IPS DF 19.7 (cell line): ENCODE measurements around the gene ATP9A.
"Not testable (repeated sequence)": the region's sequence is repeated elsewhere in the genome, so short reads cannot be mapped to it uniquely, and the experiment has no call there.

Experiments used
- DNase-seq: peaks from one replicate; pipeline ENCODE4 v3.0.0-alpha.2; 2013; ENCODE audit warnings: low read depth, low spot score

ATP9A gene

DNA sequence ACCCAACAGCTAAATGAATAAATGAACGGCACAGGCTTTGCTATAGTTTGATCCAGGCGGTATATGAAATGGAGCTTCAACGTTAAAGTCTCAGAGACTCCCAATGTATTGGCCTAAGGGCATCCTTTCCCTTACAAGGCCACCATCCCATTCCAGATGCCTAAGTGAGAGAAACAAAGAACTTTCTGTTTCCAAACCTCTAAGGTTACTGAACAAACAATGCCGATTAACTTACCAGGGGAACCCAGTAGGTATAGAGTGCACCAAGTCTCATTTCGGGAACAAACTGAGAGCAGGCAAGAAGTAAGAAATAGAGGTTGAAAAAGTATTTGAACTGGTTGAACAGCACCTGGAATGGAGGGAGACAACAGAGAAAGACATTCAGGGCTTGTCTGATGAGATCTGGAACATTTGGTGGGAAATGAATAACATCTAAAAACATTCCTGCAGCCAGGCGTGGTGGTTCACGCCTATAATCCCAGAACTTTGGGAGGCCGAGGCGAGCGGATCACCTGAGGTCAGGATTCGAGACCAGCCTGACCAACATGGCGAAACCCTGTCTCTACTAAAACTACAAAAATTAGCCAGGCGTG lies 42.5 kb downstream of the ATP9A start:
- DNase-seq: no peak

DNA sequence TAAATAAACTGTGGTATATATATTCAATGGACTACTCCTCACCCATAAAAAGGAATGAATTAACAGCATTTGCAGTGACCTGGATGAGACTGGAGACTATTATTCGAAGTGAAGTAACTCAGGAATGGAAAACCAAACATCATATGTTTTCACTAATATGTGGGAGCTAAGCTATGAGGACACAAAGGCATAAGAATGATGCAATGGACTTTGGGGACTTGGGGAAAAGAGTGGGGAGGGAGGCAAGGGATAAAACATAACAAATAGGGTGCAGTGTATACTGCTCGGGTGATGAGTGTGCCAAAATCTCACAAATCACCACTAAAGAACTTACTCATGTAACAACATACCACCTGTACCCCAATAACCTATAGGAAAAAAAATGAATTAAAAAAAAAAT lies 45.2 kb downstream of the ATP9A start:
- not testable (repeated sequence) for DNase-seq

DNA sequence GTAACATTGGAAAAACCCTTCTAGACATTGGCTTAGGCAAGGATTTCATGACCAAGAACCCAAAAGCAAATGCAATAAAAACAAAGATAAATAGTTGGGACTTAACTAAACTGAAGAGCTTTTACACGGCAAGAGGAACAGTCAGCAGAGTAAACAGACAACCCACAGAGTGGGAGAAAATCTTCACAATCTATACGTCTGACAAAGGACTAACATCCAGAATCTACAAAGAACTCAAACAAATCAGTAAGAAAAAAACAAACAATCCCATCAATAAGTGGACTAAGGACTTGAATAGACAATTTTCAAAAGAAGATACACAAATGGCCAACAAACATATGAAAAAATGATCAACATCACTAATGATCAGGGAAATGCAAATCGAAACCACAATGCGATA lies 45.9 kb downstream of the ATP9A start:
- not testable (repeated sequence) for DNase-seq

DNA sequence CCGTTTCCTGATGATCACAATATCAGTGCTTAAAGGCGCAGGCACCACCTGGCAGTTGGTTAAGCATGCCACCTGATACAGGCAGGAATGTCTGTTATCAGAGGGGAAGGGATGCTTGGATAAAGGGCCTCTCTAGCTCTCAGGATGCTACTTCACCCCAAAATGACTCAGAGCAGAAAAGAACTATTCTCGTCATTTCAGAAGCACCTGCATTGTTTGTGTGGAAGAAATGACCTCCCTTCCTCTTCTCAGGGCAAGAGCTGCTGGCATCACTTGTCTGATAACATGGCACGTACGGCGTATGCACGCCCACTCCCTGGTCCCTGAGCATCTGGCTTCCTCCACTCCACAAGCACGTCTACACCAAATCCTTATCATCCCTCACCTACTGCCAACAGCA lies 47.3 kb downstream of the ATP9A start:
- DNase-seq: no peak

DNA sequence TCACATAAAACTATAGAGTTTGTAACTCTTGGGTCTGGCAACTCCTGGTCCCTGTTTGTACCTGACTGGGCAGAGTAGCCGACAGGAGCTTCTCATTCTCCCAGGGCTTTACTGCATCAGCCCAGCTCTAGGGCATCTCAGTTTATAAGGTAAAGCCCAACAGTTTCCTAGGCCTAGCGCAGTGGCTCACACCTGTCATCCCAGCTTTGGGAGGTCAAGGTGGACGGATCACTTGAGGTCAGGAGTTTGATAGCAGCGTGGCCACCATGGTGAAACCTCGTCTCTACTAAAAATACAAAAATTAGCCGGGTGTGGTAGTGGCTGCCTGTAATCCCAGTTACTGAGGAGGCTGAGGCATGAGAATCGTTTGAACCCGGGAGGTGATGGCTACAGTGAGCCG lies 47.8 kb downstream of the ATP9A start:
- DNase-seq: no peak

DNA sequence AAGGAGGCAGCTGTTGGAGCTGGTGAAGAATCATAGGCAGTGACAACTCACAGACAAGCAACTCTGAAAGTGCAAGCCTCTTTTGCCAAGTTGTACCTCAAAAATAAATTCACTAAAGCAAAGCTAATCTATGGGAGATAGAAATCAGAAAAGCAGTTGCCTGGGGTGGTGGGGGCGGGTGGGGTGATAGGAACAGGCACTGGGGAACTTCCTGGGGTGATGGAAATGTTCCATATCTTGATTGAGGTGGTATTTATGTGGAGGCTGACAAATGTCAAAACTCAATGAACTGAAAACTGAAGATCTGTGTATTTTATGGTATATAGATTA lies 52.4 kb downstream of the ATP9A start:
- no peak for DNase-seq

DNA sequence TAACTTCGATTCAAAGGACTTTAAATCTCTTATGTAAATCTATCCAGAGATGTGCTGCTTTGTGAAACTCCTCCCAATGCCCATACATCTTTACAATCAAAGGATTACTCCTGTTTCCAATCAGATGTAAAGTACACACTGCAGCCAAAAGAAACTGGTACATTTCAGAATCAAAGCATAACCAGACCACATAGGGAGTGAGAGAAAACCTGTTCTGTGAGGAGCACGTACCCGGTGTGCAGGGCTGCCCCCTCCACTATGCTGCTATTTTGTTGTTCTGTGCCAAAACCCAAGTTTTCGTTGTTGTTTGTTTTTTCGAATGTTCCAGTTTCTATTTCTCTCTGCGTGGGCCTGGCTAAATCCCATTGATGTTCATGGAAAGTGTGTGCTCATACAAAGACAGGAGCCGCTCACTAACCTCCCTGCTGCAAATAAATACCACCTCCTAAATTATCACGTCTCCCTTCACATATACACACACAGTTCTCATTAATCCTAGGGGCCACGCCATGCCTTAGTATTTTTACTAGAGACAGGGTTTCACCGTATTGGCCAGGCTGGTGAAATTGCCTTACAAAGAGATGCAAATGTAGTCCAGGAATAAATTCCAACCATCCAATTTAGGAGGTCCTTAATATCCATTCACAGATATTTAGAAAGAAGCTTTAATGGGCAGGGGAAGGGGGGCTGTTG lies 52.9 kb downstream of the ATP9A start:
- no peak for DNase-seq

DNA sequence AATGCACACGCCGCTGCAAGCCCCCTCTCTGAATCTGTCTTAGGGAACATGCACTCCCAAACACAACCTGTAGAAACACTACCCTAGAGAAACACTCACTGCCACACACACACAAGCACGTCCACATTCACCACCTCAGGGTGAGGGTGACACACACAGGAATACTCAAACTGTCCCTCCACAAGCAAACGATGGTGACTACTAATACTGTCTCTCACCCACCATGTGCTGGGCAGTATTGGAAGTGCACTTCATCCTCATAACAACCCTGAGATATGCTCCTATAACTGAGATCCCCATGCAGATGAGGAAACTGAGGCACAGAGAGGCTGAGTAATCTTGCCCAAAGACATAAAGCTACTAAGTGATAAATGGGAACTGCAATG lies 55.0 kb downstream of the ATP9A start:
- DNase-seq: no peak

DNA sequence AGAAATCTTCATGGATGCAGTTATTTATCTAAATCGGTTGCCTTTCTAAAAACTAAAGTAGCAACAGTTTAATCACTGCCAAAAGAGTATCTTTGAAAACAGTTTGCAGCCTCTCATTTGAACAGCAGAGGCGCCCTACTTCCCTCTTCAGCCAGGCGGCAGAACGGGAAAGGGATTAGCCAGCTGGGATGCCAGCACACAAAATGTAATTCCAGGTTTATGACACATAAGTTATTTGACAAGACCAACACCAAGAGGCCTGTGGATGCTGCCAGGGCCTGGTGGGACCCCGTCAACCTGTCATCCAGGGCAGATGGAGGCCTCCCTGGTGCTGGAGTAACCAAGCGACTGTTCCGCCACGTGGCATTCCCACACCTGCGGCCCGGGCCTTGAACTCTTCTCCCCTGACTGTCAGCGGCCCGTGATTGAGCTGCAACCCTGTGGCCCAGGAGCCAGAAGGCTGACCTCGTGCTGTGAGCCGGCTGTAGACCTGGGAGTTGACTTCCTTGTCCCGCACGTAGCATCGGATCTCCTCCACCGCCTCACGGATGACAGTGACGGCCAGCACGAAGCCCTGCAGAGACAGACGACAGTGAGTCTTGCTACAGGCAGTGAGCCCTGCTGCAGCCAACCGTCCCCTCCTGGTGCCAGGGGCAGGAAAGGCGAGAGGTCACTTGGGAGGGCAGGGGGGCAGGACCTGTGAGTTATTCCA lies 55.5 kb downstream of the ATP9A start:
- DNase-seq: no peak

DNA sequence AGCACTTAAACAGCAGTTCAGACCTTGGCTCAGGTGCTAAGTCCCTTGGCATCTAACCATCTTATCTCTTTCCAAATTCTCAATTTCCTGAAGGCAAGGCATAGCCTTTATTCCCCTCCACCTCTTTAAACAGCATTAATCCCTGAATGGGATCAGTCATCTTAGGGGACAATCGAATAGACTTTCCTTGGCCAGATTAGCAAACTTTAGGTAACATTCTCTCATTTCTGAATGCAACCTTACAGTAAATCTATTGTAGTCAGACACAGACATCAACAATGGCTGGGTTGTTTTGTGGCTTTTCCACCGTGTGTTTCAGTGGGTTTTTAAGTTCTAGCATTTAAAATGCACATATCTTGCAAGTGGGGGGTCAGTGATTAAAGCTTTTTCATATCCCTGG lies 56.8 kb downstream of the ATP9A start:
- no peak for DNase-seq

DNA sequence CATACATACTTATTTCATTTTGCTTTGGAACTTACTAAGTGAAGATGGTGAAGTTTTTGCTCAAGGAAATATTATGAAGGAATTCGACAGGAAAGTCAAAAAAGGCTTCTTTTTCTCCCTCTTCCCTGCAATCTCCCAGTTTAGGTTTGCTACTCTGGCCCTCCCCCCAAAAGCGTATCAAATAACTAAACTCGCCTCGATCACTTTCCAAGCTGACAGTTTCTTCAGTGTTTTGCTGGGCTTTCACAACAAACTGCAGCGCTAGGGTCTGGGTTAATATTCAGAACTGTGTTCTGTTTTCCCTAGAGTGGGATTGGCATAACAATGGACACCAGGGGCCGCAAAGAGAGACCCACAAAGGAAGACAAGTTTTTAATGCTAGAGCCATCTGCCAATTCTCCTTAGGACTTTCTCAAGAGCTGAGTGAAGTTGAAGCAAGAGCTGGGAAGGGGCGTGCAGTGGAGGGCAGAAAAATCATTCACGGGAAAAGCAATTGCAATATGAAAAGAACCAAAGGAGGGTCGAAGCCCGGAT lies 57.8 kb downstream of the ATP9A start:
- DNase-seq: no peak

DNA sequence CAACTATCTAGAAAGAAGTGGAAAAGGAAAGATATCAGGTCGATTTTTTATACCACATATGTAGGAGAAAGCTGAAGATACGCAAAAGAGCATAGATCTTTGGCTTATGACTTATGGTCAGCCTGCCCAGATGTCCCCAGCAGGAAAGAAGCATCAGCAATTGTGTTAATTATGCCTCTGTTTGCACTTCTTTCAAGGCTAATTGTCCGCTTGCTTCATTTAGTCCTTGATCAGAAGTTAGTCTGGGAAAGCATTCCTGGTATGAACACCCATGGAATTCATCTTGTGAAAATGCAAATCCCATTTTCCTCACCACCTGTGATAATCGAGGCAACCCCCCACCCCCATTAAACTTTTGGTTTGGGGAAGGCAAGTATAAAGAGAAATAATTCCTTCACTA lies 62.8 kb downstream of the ATP9A start:
- DNase-seq: no peak

DNA sequence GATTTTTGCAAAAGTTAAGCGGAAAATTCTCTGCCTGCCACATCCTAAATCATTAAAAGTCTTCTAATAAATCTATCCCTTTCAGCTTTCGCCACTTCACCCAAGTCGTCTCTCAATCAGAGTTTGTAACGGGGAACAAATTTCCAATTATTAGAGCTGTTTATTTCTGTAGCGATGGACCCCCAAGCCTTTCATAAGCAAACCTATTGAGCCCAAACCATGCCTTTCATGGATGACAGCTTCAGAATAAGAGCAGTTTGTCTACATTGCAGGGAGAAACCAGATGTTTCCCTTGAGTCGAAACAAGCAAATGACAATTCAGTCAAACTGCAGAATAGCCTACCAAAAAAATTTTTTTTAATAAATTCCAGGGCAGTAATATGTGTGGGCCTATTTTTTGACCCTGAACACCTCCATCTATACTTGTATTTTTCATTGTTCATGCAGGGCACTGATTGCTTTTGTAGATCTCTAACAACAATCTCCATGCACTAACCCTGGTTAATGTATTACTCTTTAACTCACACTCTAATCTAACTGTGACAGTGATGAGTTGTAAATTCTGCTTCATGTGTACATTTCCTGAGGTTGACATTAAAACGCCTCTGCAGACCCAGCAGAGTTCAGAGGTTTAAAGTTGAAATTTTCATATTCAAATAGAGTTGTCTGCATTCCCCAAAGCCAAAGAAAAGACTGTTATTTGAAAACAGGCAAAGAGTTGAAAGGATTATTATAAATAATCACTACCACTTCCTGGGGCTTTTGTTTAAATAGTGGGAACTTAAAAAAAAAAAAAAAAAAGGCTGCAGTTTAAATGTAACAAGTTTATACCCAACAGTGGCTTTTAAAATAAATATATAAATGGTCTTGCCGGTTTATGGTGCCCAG lies 64.5 kb downstream of the ATP9A start:
- DNase-seq: no peak

DNA sequence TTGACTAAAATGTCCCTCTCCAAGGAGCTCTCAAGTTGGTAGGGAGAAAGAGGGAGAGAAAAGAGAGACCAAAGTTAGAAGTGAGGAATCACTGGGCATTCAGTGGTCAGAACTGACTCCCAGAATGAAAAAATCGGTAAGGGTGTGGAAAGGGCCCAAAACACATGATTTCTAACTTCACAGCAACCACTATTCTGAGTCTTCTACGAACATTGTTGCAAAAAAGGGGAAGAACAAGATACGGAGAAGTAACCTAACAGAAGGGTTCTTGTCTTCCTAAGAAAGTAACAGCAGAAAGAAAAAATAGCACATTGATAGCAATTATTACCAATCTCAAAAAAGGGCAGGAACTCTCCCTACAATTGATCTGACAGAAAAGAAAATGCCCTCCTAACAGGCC lies 65.6 kb downstream of the ATP9A start:
- no peak for DNase-seq

DNA sequence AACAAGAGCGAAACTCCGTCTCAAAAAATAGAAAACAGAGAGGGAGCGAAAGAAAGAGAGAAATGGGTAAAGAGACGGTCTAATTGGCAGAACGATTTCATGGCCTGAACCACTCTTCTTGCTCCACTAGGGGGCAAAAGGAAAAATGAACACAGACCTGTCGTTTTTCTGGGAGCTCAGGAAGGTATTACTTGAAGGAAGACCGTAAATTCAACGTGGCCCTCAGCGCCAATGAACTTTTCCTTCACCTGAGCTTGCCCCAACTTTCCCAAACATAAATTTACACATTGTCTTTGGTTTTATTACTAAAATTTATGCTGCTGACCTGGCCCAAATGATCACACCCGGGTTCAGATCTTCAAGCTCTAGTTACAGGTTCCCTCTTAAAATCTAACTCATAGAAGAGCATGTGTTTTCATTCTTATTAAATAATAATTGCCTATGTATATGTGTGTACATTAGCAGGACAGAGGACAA lies 67.3 kb downstream of the ATP9A start:
- DNase-seq: no peak

DNA sequence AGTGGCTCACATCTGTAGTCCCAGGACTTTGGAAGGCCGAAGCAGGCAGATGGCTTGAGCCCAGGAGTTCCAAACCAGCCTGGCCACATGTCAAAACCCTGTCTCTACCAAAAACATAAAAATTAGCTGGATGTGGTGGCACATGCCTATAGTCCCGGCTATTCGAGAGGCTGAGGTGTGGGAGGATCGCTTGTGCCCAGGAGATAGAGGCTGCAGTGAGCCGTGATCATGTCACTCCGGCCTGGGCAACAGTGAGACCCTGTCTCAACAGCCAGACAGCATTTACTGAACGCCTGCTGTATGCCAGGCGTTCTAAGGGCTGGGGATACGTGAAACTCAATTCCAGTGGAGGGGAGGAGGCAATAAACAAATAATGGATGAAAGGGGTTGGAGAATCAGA lies 69.9 kb downstream of the ATP9A start:
- DNase-seq: no peak

DNA sequence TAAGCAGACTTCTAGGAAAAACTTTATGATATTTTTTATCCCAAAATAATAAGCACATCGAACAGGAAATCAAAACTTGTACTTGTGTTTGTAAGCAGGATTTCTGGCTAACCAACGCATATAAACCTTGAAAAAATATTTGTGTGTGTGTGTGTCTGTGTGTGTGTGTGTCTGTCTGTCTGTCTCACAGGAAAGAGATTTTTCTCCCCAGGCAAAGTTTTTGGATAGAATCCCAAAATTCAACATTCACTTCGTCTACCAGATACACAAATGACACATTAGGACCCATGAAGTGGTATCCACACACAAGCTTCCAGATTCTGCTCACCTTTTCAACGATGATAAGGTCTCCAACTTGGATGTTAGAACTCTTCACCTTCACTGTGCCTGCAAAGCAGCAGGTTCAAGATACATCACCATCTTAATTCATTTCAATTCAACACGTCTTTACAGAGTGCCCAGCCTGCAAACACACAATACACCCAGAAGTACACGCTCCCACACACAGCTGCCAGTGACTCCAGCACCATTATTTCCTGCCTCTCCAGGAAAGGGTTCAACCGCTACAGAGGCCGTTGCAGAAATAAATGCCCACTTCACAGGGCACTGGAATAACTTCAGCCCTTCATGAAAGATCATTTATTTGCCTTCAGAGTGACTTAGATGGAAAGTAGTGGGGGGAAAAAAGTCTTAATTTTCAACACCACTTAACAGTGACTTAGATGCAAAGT lies 70.9 kb downstream of the ATP9A start:
- no peak for DNase-seq

DNA sequence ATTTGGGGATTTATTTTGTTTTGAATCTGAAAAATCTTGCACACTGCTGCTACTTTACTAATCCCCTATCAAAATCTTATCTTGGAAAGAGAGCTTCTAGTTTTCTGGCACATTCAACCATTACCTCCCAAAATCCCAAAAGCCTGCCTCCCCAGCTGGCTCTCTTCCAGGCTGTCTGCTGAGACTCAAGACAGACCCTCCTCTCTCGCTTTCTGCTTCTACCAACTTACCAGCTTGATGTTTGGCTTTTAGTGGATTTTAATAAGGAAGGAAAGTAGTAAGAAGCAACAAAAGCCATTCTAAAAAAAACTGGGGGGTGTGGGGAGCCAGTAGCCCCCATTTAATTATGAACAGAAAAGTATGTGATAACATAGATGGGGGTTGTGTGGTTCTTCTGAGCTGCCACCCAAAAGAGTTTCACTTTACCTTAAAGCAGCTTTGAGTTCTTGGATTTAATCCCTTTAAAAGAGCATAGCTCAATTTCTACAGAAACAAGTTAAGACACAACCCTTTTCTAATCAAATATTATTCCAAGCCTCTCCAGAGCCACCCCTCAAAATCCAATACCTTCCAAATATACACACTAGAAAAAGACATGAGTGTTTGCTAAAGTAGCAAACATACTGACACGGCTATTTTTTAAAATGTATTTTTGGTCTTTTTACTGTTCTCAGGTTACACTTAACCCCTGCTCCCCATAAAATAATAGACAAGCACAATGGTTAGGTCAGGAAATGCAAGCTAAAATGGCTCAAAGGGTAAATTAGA lies 71.7 kb downstream of the ATP9A start:
- no peak for DNase-seq

DNA sequence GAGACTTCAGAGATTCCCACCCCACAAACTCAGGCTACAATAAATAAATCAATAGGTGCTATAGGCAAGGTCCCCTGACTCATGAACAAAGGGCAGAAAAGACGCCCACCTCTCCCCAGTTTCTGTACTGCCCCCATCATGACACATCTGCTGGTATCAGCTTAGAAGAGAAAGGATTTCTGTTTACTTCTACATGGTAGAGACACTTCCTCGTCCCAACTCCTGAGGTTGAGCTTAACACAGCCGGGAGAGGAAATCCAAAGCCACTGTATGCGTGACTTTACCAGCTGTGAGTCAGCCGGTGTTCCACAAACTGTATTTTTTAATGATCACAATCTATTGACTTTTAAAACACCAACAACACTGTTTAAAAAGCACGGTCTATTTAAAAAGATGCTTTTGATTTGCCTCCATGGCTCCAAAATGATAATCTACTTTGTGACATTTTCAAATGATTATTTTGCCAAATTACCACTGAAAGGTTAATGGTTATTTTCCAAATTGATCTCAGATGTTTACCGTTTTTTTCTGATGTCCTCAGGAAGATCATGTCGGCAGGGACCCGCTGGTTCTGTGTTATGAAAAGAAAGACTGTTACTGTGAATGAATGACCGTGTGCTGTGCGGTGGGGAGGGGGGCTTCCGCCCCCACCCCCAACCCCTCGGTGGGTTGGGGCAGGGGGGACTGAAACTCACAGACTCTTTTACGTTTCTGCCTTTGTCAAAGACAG lies 72.5 kb downstream of the ATP9A start:
- DNase-seq: no peak
